ENCODE data around the gene WASF2.

The WASF2 gene

GRCh38 chr1:27523337-27524020 is 33.5 kb upstream of the WASF2 start:
- TF ChIP-seq MAX (IDR thresholded peaks at IDR 0.05; ENCODE audit: low read depth, low read length) (no peak), POLR2A (IDR thresholded peaks at IDR 0.05; ENCODE audit: extremely low read depth, insufficient read length) (no peak), MYC (IDR thresholded peaks at IDR 0.05; ENCODE audit: low read depth, low read length) (no peak), CTCF (IDR thresholded peaks at IDR 0.05; ENCODE audit: low read depth, low read length) (no peak)
- no peak for DNase-seq (ENCODE audit: low read depth)
- H3K4me3 ChIP-seq (ENCODE audit: low read depth, low read length): no peak overlapping the region

- H3K4me3 ChIP-seq (ENCODE audit: low read depth, low read length): no peak overlapping the region
- DNase-seq (ENCODE audit: low read depth): peak; percentile 81
- TF ChIP-seq POLR2A (IDR thresholded peaks at IDR 0.05; ENCODE audit: extremely low read depth, insufficient read length) (no peak), CTCF (IDR thresholded peaks at IDR 0.05; ENCODE audit: low read depth, low read length) (peak; percentile 21), MAX (IDR thresholded peaks at IDR 0.05; ENCODE audit: low read depth, low read length) (peak; percentile 91), MYC (IDR thresholded peaks at IDR 0.05; ENCODE audit: low read depth, low read length) (peak; percentile 68; the same call in 1 of the 2 replicates)
Observed at GRCh38 chr1:27522432-27523336, 32.7 kb upstream of the WASF2 start.

- no peak for DNase-seq (ENCODE audit: low read depth)
- TF ChIP-seq MAX (IDR thresholded peaks at IDR 0.05; ENCODE audit: low read depth, low read length) (no peak), POLR2A (IDR thresholded peaks at IDR 0.05; ENCODE audit: extremely low read depth, insufficient read length) (no peak), MYC (IDR thresholded peaks at IDR 0.05; ENCODE audit: low read depth, low read length) (no peak), CTCF (IDR thresholded peaks at IDR 0.05; ENCODE audit: low read depth, low read length) (no peak)
- H3K4me3 ChIP-seq (ENCODE audit: low read depth, low read length): no peak overlapping the region
Observed at GRCh38 chr1:27521861-27522431, 32.0 kb upstream of the WASF2 start.

- DNase-seq (ENCODE audit: low read depth): no peak
- no peak for TF ChIP-seq POLR2A (IDR thresholded peaks at IDR 0.05; ENCODE audit: extremely low read depth, insufficient read length)
- no peak for TF ChIP-seq CTCF (IDR thresholded peaks at IDR 0.05; ENCODE audit: low read depth, low read length)
- TF ChIP-seq MYC (IDR thresholded peaks at IDR 0.05; ENCODE audit: low read depth, low read length): no peak
- TF ChIP-seq MAX (IDR thresholded peaks at IDR 0.05; ENCODE audit: low read depth, low read length): no peak
- no peak overlapping the region for H3K4me3 ChIP-seq (ENCODE audit: low read depth, low read length)
Observed at GRCh38 chr1:27521336-27521831, 31.4 kb upstream of the WASF2 start.

- DNase-seq (ENCODE audit: low read depth): no peak
- no peak for TF ChIP-seq MAX (IDR thresholded peaks at IDR 0.05; ENCODE audit: low read depth, low read length)
- TF ChIP-seq MYC (IDR thresholded peaks at IDR 0.05; ENCODE audit: low read depth, low read length): no peak
- TF ChIP-seq CTCF (IDR thresholded peaks at IDR 0.05; ENCODE audit: low read depth, low read length): no peak
- TF ChIP-seq POLR2A (IDR thresholded peaks at IDR 0.05; ENCODE audit: extremely low read depth, insufficient read length): no peak
- H3K4me3 ChIP-seq (ENCODE audit: low read depth, low read length): no peak overlapping the region
Observed at GRCh38 chr1:27520651-27521050, 30.7 kb upstream of the WASF2 start.
